NCI-H526 (cell line): Measurements from ENCODE around the gene KLHL29.

Experiments used
- DNase-seq, 2 experiments: peaks; one replicate each; lab custom pipeline; 2025; lab: John Stamatoyannopoulos, UW

Gene KLHL29

DNA sequence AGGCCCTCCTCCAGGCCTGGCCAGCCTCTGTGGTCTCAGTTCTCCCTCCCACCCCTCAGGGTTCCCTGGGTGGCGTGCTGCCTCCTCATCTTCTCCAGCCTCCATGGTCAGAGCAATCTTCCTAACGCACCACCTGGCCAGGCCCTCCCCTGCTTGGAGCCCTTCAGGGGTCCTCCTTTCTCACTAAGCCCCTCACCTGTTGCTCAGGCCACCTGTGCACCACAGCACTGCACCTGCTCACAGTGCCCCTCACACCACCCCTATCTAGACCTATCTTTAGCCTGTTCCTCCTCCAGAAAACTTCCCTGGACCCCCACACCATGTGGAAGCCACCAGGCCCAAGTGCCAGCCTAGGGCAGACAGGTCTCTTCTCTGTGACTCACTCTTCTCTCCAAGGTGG lies 274.8 kb downstream of the KLHL29 start:
- no peak for DNase-seq

DNA sequence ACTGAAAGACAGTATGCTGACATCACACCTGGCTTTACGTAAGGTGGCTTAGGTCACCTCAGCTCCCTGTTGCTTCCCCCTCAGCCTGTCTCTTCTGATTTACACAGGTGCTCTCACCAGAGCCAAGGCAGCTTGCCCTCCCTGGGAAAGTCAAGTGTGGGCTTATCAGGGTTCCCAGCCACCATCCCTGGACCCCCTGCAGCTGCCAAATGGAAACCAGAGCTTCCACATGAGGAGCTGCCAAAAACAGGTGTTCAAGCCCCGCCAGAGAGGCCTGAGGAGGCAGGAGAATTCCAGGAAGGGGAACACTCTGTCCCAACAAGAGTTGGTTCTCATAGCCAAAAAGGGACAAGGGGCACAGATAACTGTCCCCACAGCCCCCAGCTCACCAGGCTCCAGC lies 275.3 kb downstream of the KLHL29 start:
- no peak for DNase-seq

DNA sequence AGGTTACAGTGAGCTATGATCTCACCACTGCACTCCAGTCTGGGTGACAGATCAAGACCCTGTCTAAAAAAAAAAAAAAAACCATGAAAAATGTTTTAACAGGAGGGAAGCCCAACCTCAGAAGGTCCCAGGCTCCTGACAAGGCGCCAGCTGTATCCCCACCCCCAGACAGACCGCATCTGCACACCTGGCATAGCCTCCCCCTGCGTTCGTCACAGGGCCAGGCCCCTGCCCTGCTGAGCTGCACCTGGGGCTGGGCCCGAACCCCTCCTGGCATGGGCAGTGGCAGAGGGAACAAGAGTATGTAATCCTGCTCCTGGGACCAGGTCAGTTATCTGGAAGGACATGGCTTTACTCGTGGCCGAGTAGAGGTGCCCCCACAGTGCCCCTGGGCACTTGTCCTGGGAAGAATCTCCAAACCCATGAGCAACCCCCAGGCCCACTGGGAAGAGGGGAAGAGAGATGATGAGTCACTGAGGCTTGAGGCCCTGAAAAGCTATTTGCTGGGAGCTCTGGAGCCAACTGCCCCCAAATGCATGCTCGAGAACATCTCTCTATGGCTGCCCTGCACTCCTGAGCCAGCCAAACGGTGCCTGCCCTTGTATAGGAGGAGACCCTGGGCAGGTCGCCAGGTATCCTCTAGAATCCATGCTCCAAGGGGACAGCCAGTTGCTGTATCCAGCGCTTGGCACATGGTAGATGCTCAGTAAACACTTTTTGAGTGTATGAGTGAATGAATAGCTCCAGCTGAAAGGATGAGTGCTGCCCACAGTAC lies 276.5 kb downstream of the KLHL29 start:
- DNase-seq: no peak

DNA sequence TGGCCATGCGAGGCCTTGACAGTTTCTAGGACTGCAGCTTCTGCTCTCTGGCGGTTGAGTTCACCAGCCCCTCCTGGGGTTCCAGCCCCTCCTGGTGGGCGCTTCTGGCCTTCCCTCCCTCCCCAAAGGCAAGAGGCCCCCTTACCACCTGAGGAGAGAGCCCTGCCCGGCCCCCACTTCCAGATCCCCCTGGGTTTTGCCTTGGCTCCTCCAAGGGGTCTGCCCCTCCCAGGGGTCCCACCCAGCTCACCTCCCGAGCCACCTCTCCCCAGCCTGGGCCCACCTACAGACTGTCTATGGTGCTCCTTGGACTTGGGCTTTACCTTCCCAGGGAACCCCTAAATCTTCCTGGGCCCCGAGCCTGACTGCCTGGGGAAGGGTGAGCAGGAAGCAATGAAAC lies 277.5 kb downstream of the KLHL29 start:
- no peak for DNase-seq

GRCh38 chr2:23662941-23663920 lies 278.3 kb downstream of the KLHL29 start:
- DNase-seq: peak in 1 of 2 experiments; percentile 44

GRCh38 chr2:23664066-23664788 lies 279.2 kb downstream of the KLHL29 start:
- DNase-seq: no peak

DNA sequence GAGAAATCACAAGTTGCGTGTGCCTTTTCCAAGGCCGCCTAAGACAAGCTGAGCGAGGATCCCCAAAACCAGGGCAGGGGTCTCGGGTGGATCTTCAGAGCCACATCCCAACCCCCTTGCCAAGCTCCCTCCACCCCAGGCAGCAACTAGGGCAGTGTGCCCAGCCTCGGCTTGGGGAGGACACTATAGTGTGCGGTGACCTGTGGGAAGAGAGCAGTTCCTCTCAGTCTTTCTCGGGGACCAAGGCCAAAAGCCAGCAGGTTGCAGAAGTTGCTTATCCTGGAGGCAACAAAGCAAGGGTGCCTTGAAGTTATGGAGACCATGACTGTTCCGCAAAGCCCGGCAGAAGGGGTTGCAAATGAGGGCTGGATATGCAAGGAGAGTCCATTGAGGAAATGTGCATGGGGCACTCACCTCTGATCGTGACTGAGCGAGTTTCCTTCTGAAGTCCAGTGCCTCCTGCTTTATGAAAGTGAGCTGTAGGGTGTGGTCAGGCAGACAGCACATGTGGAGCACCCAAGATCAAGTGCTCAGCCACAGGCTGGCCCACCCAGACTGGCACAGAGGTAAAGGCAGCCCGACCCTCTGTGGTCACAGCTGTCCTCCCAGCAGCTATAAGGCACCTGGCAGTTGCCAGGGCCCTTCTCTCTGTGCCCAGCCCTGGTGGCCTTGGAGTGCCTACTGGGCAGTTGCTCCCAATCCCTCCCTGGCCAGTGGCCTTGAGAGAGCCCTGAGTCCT lies 281.4 kb downstream of the KLHL29 start:
- DNase-seq: peak in 1 of 2 experiments; percentile 62

DNA sequence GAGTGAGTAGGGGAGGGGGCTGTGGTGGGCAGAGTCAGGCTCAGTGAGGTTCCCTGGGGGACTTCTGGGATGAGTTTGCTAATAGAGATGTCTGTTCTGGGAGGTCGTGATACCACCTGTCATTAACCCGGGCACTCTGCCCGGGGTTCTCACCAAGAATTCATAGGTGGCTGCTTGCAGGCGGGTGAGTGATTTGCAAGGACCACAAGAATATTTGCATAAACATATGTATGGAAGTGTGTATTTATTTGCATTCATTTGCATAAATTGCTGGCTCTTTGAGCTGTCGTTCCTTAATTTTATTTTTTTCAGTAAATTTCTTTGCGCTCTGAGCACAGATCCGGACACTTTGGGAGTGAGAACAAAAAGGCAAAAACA lies 282.0 kb downstream of the KLHL29 start:
- peak; percentile 91 to 95 for DNase-seq

DNA sequence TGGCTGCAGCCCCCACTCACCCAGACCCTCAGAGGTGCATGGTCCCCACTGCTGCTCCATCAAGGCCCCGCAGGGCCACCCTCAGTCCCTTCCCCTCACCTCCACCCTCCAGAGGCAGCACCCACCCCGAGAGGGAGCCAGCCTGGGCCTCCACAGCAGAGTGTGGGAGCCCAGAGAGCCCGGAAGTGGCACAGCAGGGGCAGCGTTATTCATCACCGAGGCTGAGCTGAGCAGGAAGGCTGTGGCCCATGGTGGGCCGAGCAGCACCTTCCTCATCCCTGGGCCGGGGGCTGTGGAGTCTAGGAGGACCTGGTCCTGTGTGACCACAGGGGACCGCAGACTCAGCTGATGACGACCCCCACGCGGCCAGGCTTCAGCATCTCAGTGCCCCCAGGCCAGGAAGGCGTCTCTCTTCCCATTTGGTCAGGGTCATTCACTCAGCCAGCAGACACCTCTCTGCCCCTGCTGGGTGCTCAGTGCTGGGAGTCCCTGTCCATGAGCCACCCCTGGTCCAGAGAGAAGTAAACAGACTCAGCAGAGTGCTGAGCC lies 283.9 kb downstream of the KLHL29 start:
- no peak for DNase-seq

DNA sequence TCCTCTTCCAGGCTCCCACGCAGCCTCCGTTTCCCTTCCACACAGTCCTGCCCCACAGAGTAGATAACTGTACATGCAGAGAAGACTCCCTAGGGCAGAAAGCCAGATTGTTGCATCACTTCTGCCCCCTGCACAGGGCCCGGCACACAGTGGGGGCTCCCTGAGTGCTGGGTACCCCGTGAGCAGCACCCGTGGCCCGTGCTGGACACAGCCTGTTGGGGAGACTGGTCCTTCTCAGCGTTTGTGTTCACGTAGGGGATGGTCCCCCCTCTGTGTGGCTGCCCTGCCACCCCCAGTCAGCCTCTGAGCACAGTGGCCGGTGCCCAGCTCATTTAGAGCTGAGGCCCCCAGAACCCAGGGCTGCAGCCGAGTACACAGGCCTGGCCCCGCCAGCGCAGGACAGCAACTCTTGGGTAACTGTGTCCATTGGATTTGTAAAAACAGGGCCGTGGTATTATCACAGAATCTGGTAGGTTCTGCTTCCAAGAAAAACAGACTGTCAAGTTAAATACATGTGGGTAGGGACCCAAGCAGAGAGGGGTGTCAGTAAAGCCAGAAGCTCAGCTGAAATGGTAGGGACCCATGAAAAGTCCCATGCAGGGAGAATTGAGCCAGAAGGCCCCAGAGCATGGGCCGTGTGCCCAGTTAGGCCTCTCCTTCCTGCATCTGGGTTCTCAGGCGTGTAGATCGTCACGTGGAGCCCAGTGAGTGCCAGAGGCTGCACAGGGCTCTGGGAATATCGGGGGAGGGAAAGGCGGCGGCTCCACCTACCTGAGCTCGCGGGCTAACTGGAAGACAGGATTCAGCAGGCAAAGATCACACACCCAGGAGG lies 284.6 kb downstream of the KLHL29 start:
- peak; percentile 43 to 83 for DNase-seq

- no peak for DNase-seq
Observed at GRCh38 chr2:23670245-23670592, 285.2 kb downstream of the KLHL29 start.

GRCh38 chr2:23673082-23673481 lies 288.1 kb downstream of the KLHL29 start:
- no peak for DNase-seq

- no peak for DNase-seq
Observed at GRCh38 chr2:23673830-23674679, 289.1 kb downstream of the KLHL29 start.

DNA sequence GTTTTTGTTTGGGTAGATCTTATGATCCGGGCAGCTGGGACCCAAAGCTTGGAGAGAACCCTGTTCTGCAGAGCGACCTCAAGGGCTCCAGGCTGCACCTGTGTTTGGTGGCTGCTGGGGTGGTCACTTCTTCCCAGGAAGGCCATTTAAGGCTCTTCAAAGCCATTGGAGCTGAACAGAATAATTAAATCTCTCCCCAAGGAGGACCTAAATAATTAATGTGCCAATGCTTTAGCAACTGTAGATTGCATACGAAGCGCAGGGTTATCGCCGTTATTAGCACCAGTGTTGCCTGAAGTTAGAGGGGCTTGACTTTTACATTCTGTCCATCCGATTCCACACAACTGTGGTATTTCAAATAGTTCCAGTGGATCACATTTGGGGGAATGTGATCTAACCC lies 290.5 kb downstream of the KLHL29 start:
- no peak for DNase-seq

DNA sequence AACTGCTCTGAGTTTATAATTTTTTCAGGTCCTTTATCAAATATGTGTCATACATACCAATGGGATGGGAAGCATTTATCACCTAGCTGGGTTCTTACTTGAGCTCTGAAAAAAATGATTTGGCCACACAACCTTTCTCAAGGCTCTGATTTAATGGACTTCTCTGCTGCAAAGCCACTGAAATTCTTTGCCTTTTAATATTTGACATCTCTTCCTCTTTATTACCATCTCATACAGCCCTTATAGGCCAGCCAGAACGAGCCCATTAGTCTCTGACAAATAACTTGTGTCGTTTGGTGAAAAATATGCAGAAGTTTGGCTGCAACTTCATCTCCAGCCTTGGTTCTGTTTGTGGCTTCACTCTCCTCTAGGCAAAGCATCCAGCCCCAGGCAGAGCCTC lies 292.9 kb downstream of the KLHL29 start:
- DNase-seq: no peak

DNA sequence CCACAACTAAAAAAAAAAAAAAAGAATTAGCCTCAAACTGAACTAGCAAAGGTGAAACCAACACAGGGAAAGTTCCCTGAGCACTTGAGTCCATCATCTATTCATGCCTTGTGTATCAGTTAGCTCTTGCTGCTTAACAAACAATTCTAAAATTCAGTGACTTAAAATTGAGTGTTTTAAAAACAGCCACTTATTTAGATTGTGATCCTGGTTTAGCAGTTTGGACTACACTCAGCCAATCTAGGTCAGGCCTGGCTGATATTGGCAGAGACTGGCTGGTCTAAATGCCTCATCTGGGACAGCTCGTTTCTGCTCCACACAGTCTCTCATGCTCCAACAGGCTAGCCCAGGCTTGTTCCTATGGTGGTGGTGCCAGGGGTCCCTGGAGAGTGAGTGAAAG lies 294.1 kb downstream of the KLHL29 start:
- DNase-seq: no peak

GRCh38 chr2:23680951-23681350 lies 296.0 kb downstream of the KLHL29 start:
- no peak for DNase-seq

DNA sequence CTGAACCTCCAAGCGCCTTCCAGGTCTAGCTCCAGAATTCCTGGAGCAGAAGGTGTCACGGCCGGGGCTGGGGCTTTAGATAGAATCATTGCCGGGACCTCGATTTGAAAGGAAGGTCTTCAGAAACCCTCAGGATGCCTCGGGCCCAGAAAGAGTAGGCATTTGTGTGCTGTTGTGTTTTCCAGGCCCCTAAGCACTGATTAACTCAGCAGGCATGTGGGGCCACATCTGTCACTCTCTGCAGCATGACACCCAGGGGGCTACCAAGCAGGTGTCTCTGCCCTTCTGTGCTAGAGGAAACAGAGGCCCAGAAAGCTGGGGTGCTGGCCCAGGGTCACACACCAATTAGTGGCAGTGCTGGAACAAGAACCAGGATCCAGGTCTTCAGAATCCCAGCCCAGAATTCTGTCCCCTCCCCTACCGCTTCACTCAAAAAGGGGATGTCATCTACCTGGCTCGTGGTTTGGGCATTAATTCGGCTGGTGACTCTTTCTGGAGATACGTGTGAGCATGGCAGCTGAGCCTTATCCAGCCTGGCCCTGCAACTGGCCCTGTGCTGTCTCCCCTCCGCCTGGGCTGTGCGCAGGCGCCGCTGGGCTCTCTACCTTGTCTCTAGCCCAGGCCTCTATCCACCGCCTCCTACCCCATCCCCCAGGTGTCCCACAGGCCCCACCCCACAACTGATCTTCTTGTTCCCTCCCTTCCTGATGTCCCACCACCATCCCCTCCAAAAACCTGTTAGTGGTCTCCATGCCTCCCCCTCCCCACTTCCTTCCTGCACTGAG lies 296.6 kb downstream of the KLHL29 start:
- no peak for DNase-seq

DNA sequence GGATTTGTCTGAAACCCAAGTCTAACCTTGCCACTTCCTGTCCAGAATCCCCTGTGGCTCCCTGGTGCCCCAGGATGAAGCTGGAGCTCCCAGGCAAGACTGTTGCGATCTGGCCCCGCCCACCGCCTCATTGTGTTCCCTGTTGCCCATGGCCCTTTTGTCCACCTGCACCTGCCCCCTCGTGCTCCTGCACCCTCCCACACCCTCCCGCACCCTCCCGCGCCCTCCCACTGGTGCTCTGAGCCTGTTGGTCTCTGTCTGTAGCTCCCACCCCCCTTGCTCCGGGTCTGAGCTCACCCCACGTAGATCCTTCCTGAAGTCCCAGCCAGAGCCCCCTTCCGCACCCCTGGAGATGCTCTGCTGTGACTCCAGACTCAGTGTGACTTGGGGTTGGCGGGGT lies 297.5 kb downstream of the KLHL29 start:
- DNase-seq: no peak
